OCI-LY7 (cell line): Measurements from ENCODE around the gene TXNL4B. TPM values are rescaled to one million over a fixed set of nuclear protein-coding genes. Genes with fewer than 3 reads are reported as not detected.

Source experiments
- BruUV-seq: library from RNA; stranded (reverse); fragments of 400-500 nt; replicated peaks from 2 replicates; lab custom pipeline; 2021; lab: Mats Ljungman, UMichigan
- CTCF ChIA-PET: fragments of 300-600 bp; sonication (Branson Sonifier 250); formaldehyde crosslinking; loops from one replicate; lab custom pipeline; 2022; ENCODE audit warnings: antibody characterized with exemption; ENCODE audit not compliant: unreplicated experiment; lab: Charles Lee
- POLR2A ChIA-PET: fragments of 300-600 bp; sonication (Branson Sonifier 250); formaldehyde crosslinking; loops from one replicate; lab custom pipeline; 2022; ENCODE audit warnings: antibody characterized with exemption; lab: Charles Lee
- DNase-seq: peaks from one replicate; pipeline ENCODE4 v3.0.0-alpha.2; 2015; ENCODE audit warnings: low spot score
- H2AFZ ChIP-seq: fragments of 200-600 bp; sonication (generic), shearing (Covaris generic); 2 replicates; pipeline ENCODE4 v1.6.1; 2014; ENCODE audit warnings: mild to moderate bottlenecking, antibody characterized with exemption, low read length, moderate library complexity
- H3K27ac ChIP-seq: fragments of 200-600 bp; sonication (generic); 2 replicates; pipeline ENCODE4 v1.5.1; 2014; ENCODE audit warnings: mixed run types, low read depth, mild to moderate bottlenecking, moderate library complexity, low read length, inconsistent platforms; ENCODE audit not compliant: poor library complexity, severe bottlenecking
- H3K36me3 ChIP-seq: fragments of 200-600 bp; sonication (generic); 2 replicates; pipeline ENCODE4 v1.6.1; 2014; ENCODE audit warnings: mild to moderate bottlenecking, antibody characterized with exemption, low read length, moderate library complexity, mixed read lengths; ENCODE audit not compliant: insufficient read depth
- H3K4me1 ChIP-seq: fragments of 200-600 bp; sonication (generic); 2 replicates; pipeline ENCODE4 v1.5.1; 2014; ENCODE audit warnings: mild to moderate bottlenecking, low read length; ENCODE audit not compliant: insufficient read depth, poor library complexity, severe bottlenecking
- H3K4me2 ChIP-seq: fragments of 200-600 bp; sonication (generic); 2 replicates; pipeline ENCODE4 v1.6.1; 2014; ENCODE audit warnings: mild to moderate bottlenecking, low read length
- H3K4me3 ChIP-seq: fragments of 200-600 bp; sonication (generic); 2 replicates; pipeline ENCODE4 v1.5.1; 2014; ENCODE audit warnings: mild to moderate bottlenecking, low read depth, low read length; ENCODE audit not compliant: poor library complexity, severe bottlenecking
- H3K79me2 ChIP-seq: fragments of 200-600 bp; sonication (generic); 2 replicates; pipeline ENCODE4 v1.6.1; 2016; ENCODE audit warnings: low read depth, mild to moderate bottlenecking, low read length, moderate library complexity, mixed read lengths; ENCODE audit not compliant: insufficient read depth
- H3K9me2 ChIP-seq: fragments of 200-600 bp; sonication (generic); 2 replicates; pipeline ENCODE4 v1.6.1; 2016; ENCODE audit warnings: mild to moderate bottlenecking, low read length, mixed read lengths; ENCODE audit not compliant: insufficient read depth
- H3K9me3 ChIP-seq: fragments of 200-600 bp; sonication (generic); 2 replicates; pipeline ENCODE4 v1.6.1; 2014; ENCODE audit warnings: mild to moderate bottlenecking, mixed run types, low read length, mixed read lengths
- H4K20me1 ChIP-seq: fragments of 200-600 bp; sonication (generic); 2 replicates; pipeline ENCODE4 v1.6.1; 2014; ENCODE audit warnings: mild to moderate bottlenecking, antibody characterized with exemption, low read length, moderate library complexity, mixed read lengths; ENCODE audit not compliant: insufficient read depth
- EZH2phosphoT487 ChIP-seq: fragments of 200-600 bp; sonication (generic); IDR thresholded peaks from 2 replicates; pipeline ENCODE4 v1.6.1; 2018; ENCODE audit warnings: low read depth, borderline replicate concordance, mild to moderate bottlenecking, mixed run types, antibody characterized with exemption, low read length, moderate library complexity, mixed read lengths
- intact Hi-C: fragments of 100-400 bp; cut with micrococcal nuclease; formaldehyde crosslinking; loops from one replicate; pipeline ENCODE4 v1.10.0; 2022; ENCODE audit not compliant: unreplicated experiment
- total RNA-seq, 2 experiments: library from RNA; depleted of rRNA in 1 of 2; stranded (reverse); fragments of >200 nt in 1 of 2; shearing (Covaris generic) in 1 of 2; gene quantifications; 2 replicates each; pipeline ENCODE4 v1.2.3, GENCODE V29; 2014 to 2022
- TF ChIP-seq, protein P1 (sequence below): fragments of 200-600 bp; sonication (generic); conservative IDR thresholded peaks from 2 replicates; pipeline ENCODE4 v1.5.1; 2014; ENCODE audit warnings: mild to moderate bottlenecking, antibody characterized with exemption, low read length, moderate library complexity, mixed read lengths

The TXNL4B gene
- total RNA-seq, 2 experiments from 2014 or later = 7.9 to 14.5 TPM

DNA sequence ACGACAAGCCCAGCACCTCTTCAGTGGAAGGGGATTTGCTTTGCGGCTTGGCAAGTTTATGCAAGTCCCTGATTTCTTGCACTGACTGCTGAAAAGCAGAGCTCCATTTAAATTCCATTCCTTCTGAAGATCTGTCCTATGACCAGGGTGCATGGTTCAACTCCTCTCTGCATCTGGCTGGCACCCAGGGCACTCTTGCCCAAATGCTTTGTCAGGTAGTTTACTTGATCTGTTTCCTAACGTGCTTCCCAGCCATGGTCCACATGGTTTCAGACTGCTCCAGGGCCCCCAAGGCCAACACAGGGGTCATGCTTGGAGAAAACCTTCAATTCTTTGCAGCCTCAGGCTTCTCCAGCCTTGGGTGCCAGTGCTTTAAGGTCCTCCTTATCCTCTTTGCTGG, 50.4 kb downstream of the TXNL4B start:
- Histone ChIP-seq H3K9me2 (no peaks in the 10 kb centered on the region), H3K36me3 (no peaks in the 10 kb centered on the region), H3K79me2 (no peaks in the 10 kb centered on the region), H3K9me3 (no peaks in the 10 kb centered on the region), H3K4me1 (no peaks in the 10 kb centered on the region), H4K20me1 (no peaks in the 10 kb centered on the region), H3K4me2 (no peak overlapping the region), H2AFZ (no peak overlapping the region), H3K27ac (no peak overlapping the region), H3K4me3 (no peak overlapping the region)
- intact Hi-C loops = no loop called here
- CTCF ChIA-PET = no interaction called here
- BruUV-seq = no TSS peak
- POLR2A ChIA-PET = no interaction called here
- no peak for TF ChIP-seq EZH2phosphoT487
- TF ChIP-seq, protein P1, sequence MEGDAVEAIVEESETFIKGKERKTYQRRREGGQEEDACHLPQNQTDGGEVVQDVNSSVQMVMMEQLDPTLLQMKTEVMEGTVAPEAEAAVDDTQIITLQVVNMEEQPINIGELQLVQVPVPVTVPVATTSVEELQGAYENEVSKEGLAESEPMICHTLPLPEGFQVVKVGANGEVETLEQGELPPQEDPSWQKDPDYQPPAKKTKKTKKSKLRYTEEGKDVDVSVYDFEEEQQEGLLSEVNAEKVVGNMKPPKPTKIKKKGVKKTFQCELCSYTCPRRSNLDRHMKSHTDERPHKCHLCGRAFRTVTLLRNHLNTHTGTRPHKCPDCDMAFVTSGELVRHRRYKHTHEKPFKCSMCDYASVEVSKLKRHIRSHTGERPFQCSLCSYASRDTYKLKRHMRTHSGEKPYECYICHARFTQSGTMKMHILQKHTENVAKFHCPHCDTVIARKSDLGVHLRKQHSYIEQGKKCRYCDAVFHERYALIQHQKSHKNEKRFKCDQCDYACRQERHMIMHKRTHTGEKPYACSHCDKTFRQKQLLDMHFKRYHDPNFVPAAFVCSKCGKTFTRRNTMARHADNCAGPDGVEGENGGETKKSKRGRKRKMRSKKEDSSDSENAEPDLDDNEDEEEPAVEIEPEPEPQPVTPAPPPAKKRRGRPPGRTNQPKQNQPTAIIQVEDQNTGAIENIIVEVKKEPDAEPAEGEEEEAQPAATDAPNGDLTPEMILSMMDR = no peak
- no peak for DNase-seq

DNA sequence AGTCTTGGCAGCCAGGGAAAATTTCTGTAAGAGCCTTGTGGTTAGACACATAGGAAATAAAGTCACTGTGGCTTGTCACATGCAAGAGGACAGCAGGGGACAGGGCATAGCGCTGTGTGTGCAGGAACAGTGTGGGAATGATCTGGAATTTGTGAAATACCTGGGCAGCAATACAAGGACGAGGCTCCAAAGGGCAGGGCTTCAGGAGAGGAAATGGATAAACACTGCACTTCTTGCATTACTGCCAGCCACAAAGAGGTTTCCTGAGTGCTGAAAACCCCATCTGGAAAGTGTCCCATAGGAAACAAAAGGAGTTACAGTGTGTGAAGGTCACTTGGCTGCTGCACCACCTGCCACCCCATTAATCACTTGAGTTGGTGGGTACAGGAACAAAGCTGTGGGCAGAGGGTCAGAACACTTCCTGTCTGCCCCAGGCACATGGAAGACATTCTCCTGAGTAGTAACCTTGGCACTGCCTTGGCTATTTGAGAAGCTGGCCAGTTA, 51.2 kb downstream of the TXNL4B start:
- Histone ChIP-seq H3K4me1 (no peaks in the 10 kb centered on the region), H3K4me2 (no peak overlapping the region), H3K4me3 (no peak overlapping the region), H3K79me2 (no peaks in the 10 kb centered on the region), H4K20me1 (no peaks in the 10 kb centered on the region), H2AFZ (no peak overlapping the region), H3K36me3 (no peaks in the 10 kb centered on the region), H3K9me2 (no peaks in the 10 kb centered on the region), H3K9me3 (no peaks in the 10 kb centered on the region), H3K27ac (no peak overlapping the region)
- no peak for DNase-seq
- ChIA-PET CTCF (no interaction called here), POLR2A (no interaction called here)
- TF ChIP-seq, protein P1 = no peak
- no peak for TF ChIP-seq EZH2phosphoT487
- no TSS peak for BruUV-seq
- intact Hi-C loops = no loop called here

DNA sequence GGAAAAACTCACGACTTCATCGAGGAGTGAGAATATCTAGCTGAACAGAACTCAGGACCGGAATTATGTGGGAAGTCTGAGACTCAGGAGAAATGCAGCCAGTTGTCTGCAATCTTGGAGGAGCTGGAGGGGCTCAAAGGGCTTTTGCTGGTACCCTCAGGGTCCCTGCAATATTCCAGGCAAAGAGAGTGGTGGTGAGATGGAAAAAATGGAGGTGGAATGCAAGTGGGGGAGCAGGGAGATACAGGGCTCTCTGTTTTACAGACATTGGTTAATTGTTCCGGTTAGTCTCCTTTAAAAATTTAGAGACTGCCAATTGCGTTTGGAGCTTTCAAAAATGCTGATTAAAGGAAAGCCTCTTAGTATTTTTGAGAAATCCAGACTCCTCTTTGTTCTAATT, 57.3 kb downstream of the TXNL4B start:
- no peaks in the 10 kb centered on the region for H3K79me2 ChIP-seq
- ChIA-PET CTCF (no interaction called here), POLR2A (interaction anchor here (0.6 kb wide), 1 partner anchor 259 kb away, joined by 3 read pairs; no protein-coding TSS in a partner anchor)
- no peak for DNase-seq
- H3K27ac ChIP-seq = no peak overlapping the region
- no peaks in the 10 kb centered on the region for H4K20me1 ChIP-seq
- no peak overlapping the region for H3K4me3 ChIP-seq
- no peaks in the 10 kb centered on the region for H3K9me2 ChIP-seq
- no peaks in the 10 kb centered on the region for H3K4me1 ChIP-seq
- H3K36me3 ChIP-seq = no peaks in the 10 kb centered on the region
- no peaks in the 10 kb centered on the region for H3K9me3 ChIP-seq
- BruUV-seq = no TSS peak
- no peak overlapping the region for H2AFZ ChIP-seq
- TF ChIP-seq, protein P1 = no peak
- TF ChIP-seq EZH2phosphoT487 = no peak
- intact Hi-C loops = no loop called here
- no peak overlapping the region for H3K4me2 ChIP-seq
